Stimulated activated naive CD4-positive, alpha-beta T cell treated with Interleukin-2 at 50 U/mL for 16 hours (primary cell): ENCODE results near the gene GPR146.

ENCODE experiments used
- DNase-seq: peaks from one replicate; lab custom pipeline; 2025; lab: John Stamatoyannopoulos, UW

Gene GPR146

DNA sequence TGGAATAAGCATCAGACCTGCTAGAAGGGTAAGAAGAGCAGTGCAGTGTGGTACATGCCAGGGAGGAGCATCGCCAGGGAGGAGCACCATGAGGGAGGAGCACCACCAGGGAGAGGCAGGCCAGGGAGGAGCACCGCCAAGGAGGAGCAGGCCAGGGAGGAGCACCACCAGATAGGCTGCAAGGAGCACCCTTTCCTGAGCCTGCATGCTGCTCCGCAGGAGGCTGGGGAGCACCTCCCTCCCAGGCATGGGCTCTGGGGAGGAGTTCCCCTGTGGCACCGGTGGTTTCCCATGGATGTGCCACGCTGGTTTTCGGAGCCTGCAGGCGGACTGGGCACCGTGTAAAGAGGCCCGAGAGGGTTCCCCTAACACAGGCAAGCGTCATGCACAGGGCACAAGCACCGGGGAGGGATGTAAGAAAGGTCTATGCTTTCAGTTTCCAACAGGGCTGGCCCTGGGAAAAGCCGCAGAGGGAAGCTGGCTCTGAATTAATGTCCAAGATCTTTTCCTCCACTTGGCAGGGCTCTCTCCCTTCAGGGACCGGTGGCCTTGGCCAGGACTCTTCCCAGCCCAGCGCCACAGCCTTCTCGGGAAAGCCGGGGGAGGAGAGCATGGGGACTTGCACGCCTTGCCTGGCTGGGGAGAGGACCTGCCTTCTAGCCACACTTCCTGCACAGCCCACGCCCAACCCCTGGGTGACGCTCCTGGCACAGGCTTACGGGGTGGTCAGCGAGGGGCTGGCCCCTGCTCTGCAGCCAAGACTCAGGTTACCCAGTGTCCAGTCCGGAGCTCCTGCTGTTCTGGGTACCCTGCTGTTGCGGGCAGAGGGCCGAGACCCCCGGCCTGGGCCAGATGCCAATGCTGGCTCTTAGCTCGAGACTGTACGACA is 32.1 kb downstream of the GPR146 start:
- DNase-seq, result no peak

DNA sequence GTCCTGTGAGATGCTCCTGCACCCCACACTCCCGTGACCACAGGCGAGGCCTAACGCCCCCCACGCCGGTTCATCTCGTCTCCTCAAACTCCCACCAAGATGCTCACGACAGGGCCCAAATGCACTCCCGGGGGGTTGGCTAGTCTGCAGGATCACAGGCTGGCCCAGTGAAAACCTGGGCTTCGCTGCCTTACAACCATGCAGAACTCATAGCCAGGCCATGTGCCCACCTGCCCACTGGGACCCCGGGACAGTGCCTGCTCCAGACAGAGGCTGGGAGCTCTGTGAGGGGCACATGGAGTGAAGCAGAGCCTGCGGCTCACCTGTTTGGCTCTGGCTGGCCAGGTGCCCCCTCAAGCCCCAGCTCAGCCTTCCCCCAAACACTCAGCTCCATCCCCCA is 34.2 kb downstream of the GPR146 start:
- no peak for DNase-seq

GRCh38 chr7:1078985-1079384 is 34.6 kb downstream of the GPR146 start:
- DNase-seq, result no peak

GRCh38 chr7:1079546-1079945 is 35.2 kb downstream of the GPR146 start:
- no peak for DNase-seq

DNA sequence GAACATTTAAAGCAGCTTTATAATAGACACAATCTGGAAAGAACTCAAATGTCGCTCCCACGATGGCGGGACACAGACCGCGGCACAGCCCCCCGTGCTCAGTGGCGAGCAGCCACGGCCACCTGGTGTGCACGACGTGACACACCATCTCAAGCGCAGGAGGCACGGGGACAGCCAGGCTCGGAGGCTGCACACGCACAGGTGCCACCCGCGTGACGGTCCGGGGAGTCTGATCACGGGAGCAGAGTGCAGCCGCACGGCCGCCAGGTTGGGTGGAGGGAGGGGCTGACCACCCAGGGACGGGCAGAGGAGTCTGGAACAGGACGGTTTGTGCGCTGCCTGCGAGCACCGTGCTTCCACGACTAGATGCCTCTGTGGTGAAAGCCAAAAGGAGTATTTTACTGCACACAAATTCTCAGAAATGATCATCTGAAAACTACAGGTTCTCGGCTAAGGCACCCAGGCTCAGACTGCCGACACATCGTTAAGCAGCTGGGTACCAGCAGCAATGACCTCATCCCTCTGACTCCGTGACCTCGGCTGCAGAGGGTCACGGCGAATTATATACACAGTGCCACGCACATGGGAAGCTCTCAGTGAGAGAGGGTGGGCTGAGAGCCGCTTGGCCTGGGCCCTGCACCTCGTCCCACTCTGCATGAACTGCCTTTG is 36.0 kb downstream of the GPR146 start:
- DNase-seq, result no peak

GRCh38 chr7:1080921-1081255 is 36.5 kb downstream of the GPR146 start:
- DNase-seq, result no peak

DNA sequence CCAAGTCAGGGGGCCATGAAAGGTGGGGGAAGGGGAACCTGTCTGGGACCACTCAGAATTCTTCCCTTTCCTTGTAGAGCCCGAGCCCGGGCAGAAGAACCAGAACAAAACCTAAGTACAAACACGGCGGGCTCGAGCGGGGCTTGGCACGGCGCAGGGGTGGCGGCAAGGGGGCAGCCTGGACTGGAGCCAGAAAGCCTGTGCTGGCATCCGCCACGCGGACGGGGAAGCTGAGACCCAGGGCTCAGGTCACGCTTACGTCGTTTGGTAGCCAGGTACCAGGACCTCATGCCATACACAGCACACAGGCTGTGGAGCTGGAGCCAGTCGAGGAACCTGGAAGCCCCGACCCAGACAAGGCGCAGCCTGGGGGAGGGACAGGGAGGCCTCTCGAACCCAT is 37.0 kb downstream of the GPR146 start:
- DNase-seq, result no peak

DNA sequence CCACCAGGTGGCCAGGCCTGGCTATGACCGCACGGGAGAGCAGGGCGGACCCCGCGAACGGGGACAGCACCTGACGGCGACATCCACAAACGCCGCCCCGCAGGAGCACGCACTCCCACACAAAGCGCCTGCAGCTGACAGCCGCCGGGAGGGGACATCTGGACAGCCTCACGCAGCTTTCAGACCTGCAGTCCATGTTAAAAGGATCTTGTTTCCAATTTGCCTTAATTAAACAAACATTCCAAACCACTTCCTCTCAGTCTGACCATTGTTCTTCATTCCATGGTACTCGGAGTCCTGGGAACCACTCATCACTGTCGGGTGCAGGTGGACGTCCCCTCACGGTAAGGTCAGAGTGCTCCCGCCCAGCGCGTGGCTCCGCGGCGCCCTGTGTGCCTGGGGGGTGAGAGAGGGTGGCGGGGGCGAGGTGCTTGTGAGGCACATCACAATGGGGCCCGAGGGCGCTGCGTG is 37.6 kb downstream of the GPR146 start:
- DNase-seq, result no peak

DNA sequence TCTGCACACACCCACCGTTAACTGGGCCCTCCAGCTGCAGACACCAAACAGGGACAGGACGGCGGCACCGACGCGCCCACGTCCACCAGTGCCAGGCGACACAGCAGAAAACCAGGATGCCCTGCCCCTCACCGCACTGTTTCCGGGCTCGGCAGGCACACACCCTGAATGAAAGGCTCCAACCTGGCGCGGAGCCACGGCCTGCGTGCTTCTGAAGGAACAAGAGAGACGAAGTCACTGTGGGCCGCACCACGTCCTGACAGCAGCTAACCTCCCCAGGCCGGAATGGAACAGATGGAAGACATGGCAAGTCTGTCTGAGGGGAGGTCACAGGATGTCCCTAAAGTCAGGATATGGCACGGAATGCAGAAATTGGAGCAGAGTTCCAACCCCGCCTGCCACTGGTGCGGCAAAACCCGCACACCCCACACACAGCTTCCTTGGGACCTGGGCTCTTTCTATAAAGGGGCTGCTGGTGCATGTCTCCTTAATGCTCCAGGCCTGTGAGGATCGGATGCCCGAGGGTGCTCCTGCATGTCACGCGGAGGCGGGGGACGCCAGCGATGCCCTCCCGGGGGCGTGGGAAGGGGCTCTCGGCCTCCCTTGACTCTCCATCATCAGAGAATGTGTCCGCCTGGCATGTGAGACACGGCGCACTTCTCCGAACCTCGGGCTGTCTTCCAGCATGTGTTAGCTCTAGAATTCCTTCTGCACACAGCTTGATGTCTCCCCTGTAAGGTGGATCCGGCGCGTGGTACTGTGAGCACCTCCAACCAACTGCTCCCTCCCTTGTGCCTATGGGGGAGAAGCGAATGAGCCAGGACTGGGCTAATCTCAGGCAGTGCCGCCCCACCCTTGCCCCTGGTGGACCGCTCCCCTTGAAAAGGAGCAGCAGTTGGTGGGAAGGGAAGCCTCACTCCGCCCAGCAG is 39.6 kb downstream of the GPR146 start:
- DNase-seq, result no peak

DNA sequence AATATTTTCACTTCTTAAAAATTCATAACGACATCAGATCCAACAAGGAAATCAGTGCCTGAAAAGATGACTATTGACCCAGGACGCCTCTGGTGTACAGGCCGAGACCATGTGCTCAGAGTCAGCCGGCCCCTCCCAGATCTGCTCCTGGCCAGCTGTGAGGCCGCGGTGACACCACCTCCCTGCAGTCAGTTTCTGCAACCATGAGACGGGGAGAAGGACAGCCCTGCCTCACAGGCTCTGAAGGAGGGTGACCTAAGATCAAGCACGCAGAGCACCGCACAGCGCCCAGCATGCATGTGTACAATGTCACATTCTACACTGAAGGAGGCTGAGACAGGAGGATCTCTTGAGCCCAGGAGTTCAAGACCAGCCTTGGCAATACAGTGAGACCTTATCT is 40.9 kb downstream of the GPR146 start:
- DNase-seq, result no peak

- no peak for DNase-seq
Observed at GRCh38 chr7:1085910-1086421, 41.6 kb downstream of the GPR146 start.

GRCh38 chr7:1086588-1087464 is 42.5 kb downstream of the GPR146 start:
- DNase-seq, result peak; percentile 68

DNA sequence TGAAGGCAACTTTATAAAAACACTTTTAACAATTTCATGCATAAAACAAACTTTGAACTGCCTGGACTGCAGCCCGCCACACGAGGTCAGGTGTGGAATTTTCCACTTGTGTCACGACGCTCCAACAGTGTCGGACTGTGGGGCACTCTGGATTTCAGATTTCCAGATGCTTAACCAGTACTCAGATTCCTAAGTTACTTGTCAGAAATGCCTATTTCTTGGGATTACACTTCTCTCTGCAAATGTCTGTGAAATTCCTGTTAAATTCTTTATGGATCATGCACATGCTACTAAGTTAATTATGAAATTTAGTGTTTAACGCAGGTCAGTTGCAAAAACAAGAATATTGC is 43.1 kb downstream of the GPR146 start:
- no peak for DNase-seq

- no peak for DNase-seq
Observed at GRCh38 chr7:1087952-1088920, 43.9 kb downstream of the GPR146 start, which contains the start of gene GPER1. Gene GPER1 (plus strand): TSS chr7:1088113. CDS start chr7:1091729, 3,616 bp downstream.

DNA sequence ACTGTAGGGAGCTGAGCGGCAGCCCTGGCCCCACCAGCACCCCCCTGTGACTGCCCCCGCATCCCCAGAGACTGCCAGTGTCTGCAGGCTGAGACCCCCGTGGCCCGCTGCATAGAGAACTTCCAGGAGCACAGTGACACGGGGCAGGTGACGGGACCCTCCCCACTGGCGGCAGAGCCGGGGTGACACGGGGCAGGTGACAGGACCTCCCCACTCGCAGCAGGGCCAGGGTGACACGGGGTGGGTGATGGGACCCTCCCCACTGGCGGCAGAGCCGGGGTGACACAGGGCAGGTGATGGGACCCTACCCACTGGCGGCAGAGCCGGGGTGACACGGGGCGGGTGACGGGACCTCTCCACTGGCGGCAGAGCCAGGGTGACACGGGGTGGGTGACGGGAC is 45.9 kb downstream of the GPR146 start:
- no peak for DNase-seq

DNA sequence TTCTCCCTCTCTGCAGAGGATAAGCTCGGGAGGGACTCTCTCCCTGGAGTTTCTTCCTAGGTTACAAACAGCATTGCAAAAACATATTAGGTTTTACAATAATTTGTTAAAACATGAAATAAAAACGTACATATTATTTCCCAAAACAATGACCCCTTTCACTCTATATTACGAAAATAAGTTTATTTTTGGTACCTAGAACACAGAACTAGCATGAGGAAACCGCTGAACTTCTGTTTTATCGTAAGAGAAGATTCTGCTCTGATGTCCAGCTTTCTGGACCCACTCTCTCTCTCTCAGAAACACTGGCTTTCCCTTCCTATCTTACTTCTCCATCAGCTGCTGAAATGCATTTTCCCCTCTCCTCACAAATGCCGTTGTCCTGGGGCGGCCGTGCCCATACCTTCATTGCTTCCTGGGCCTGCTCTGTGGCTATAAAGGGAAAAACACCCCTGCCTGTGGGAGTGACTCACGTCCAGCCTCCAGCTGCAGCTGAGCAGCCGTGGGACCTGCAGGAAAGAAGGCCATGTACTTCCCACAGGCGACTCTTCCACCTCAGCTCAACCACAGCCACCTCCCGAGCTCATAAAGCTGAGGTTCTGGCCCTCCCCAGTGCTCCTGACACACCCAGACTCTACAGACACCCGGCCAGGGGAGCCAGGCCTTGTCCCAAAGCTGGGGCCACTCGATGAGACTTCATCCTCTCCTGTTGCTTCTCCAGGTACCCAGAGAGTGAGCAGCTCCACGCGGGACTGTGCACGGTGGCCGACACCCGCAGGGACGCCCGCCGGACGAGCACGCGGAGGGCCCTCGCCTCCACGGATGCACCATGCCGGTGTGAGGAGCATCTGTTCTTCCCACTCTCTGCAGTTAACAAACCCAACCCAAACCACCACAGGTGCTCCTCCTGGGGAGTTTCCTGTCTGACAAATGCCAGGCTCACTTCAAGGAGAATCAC is 46.6 kb downstream of the GPR146 start:
- no peak for DNase-seq

- DNase-seq, result no peak
Observed at GRCh38 chr7:1091644-1092027, 47.3 kb downstream of the GPR146 start.

DNA sequence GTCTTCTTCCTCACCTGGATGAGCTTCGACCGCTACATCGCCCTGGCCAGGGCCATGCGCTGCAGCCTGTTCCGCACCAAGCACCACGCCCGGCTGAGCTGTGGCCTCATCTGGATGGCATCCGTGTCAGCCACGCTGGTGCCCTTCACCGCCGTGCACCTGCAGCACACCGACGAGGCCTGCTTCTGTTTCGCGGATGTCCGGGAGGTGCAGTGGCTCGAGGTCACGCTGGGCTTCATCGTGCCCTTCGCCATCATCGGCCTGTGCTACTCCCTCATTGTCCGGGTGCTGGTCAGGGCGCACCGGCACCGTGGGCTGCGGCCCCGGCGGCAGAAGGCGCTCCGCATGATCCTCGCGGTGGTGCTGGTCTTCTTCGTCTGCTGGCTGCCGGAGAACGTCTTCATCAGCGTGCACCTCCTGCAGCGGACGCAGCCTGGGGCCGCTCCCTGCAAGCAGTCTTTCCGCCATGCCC is 47.9 kb downstream of the GPR146 start:
- no peak for DNase-seq
